Ishikawa (cell line): ENCODE results near the gene TAF11L6.
"Not testable (repeated sequence)": the region's sequence is repeated elsewhere in the genome, so short reads cannot be mapped to it uniquely, and the experiment has no call there.

ENCODE experiments used
- CREB1 ChIP-seq: IDR thresholded peaks from 2 replicates; pipeline ENCODE4 v1.6.1; 2012; ENCODE audit warnings: low read depth
- EGR1 ChIP-seq: IDR thresholded peaks from 2 replicates; pipeline ENCODE4 v1.6.1; 2012
- EP300 ChIP-seq: IDR thresholded peaks from 2 replicates; pipeline ENCODE4 v1.6.1; 2012; ENCODE audit warnings: borderline replicate concordance
- FOXM1 ChIP-seq: IDR thresholded peaks from 2 replicates; pipeline ENCODE4 v1.6.1; 2012; ENCODE audit warnings: low read depth, borderline replicate concordance
- MAX ChIP-seq: IDR thresholded peaks from 2 replicates; pipeline ENCODE4 v1.6.1; 2012
- RAD21 ChIP-seq: IDR thresholded peaks from 2 replicates; pipeline ENCODE4 v1.6.1; 2012; ENCODE audit warnings: low read depth
- REST ChIP-seq: IDR thresholded peaks from 2 replicates; pipeline ENCODE4 v1.6.1; 2012; ENCODE audit warnings: low read depth, mild to moderate bottlenecking
- TAF1 ChIP-seq: IDR thresholded peaks from 2 replicates; pipeline ENCODE4 v1.6.1; 2012; ENCODE audit warnings: low read depth, mild to moderate bottlenecking
- TCF12 ChIP-seq: IDR thresholded peaks from 2 replicates; pipeline ENCODE4 v1.6.1; 2012; ENCODE audit warnings: low read depth
- TEAD4 ChIP-seq: IDR thresholded peaks from 2 replicates; pipeline ENCODE4 v1.6.1; 2012
- USF1 ChIP-seq: IDR thresholded peaks from 2 replicates; pipeline ENCODE4 v1.6.1; 2012
- YY1 ChIP-seq: IDR thresholded peaks from 2 replicates; pipeline ENCODE4 v1.6.1; 2012; ENCODE audit warnings: low read depth
- ZBTB7A ChIP-seq: IDR thresholded peaks from 2 replicates; pipeline ENCODE4 v1.6.1; 2012; ENCODE audit warnings: low read depth

TAF11L6 gene

GRCh38 chr5:17497931-17498330 lies 30.5 kb upstream of the TAF11L6 start, which contains the start of gene TAF11L2:
TSS of gene TAF11L2 (plus strand) at chr5:17498231.
- TF ChIP-seq MAX, ZBTB7A, REST: not testable (repeated sequence)

GRCh38 chr5:17511775-17512325 lies 16.6 kb upstream of the TAF11L6 start:
- TF ChIP-seq USF1 (no peak), EGR1 (no peak), FOXM1 (no peak), RAD21 (no peak), EP300 (no peak)

- TF ChIP-seq TAF1, CREB1, RAD21: not testable (repeated sequence)
Measured at GRCh38 chr5:17518067-17518466, 10.4 kb upstream of the TAF11L6 start, which contains the start of gene TAF11L3. TSS of gene TAF11L3 (plus strand) at chr5:17518367.

- TF ChIP-seq TCF12, YY1, EP300: not testable (repeated sequence)
Measured at GRCh38 chr5:17521501-17521900, 7.0 kb upstream of the TAF11L6 start, which contains the start of gene TAF11L4. TSS of gene TAF11L4 (plus strand) at chr5:17521801.

GRCh38 chr5:17524935-17525334 lies 3.5 kb upstream of the TAF11L6 start, which contains the start of gene TAF11L5:
TSS of gene TAF11L5 (plus strand) at chr5:17525235.
- not testable (repeated sequence) for TF ChIP-seq EGR1, TEAD4, TCF12
